Activated naive CD8-positive, alpha-beta T cell treated with anti-CD3 and anti-CD28 coated beads, Interleukin-2, amount 10 ng/mL, durations not matched to agents 7 days and 5 days (primary cell): Measurements from ENCODE around the gene EXOC3L1. TPM values are rescaled to one million over a fixed set of nuclear protein-coding genes. Genes with fewer than 3 reads are reported as not detected.

ENCODE experiments used
- ATAC-seq: fragments of 150-1000 bp; cut with Tn5 transposase; one replicate; pipeline ENCODE4 v1.10.0; 2021; ENCODE audit warnings: low read depth, moderate library complexity
- POLR2A ChIA-PET: fragments of 350-600 bp; sonication (Branson Sonifier 250); formaldehyde crosslinking; loops from one replicate; lab custom pipeline; 2021; ENCODE audit warnings: antibody characterized with exemption; lab: Charles Lee
- DNase-seq: peaks from one replicate; pipeline ENCODE4 v3.0.0; 2021
- H3K27ac Mint-ChIP-seq: one replicate; pipeline ENCODE4 v1.8.0; 2022; ENCODE audit warnings: mild to moderate bottlenecking, mixed read lengths
- H3K27me3 Mint-ChIP-seq: one replicate; pipeline ENCODE4 v1.8.0; 2022; ENCODE audit warnings: mild to moderate bottlenecking, moderate library complexity, mixed read lengths
- H3K36me3 Mint-ChIP-seq: one replicate; pipeline ENCODE4 v1.8.0; 2021; ENCODE audit warnings: mild to moderate bottlenecking, mixed read lengths
- H3K4me1 Mint-ChIP-seq: one replicate; pipeline ENCODE4 v1.8.0; 2021; ENCODE audit warnings: mixed read lengths
- H3K4me3 Mint-ChIP-seq: one replicate; pipeline ENCODE4 v1.8.0; 2022; ENCODE audit warnings: mild to moderate bottlenecking, moderate library complexity, mixed read lengths
- H3K9me3 Mint-ChIP-seq: one replicate; pipeline ENCODE4 v1.8.0; 2021; ENCODE audit warnings: mixed read lengths
- total RNA-seq, 2 experiments: library from RNA; stranded (reverse); gene quantifications; one replicate each; pipeline ENCODE4 v1.2.3, GENCODE V29; 2021

Gene EXOC3L1
- total RNA-seq = not detected

DNA sequence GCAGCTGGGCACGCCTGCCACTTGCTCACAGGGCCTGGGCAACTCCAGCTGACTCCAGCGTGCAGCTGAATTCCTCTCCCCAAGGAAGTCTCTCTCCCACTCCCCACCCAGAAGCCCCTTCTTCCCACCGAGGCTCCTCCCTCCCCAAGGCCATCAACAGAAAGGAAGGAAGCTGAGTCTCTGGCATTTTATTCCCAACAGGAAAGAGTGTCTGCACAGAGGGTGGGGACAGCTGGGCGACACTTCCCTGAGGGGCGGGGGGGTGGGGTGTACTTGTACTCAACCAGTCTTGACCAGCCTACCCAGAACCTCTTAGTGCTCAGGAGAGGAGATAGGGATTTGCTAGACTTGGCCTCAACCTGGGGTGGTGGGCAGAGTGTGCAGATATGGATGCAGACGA lies at the start of gene EXOC3L1:
Gene EXOC3L1 (minus strand): TSS at position 96 of the 400 bp plus-strand sequence. CDS start 460 bp downstream, outside the sequence.
- peaks cover 4% of the 10 kb centered on the region for H3K36me3 Mint-ChIP-seq
- no peaks in the 10 kb centered on the region for H3K9me3 Mint-ChIP-seq
- peaks cover 31% of the 10 kb centered on the region for H3K4me1 Mint-ChIP-seq
- H3K4me3 Mint-ChIP-seq = no peak within 1 kb of the TSS
- POLR2A ChIA-PET = interaction anchor here (0.6 kb wide), 1 partner anchor 177 kb away, joined by 3 read pairs; no protein-coding TSS in a partner anchor
- DNase-seq (no peak), ATAC-seq (no peak)
- no peak within 1 kb of the TSS for H3K27ac Mint-ChIP-seq
- H3K27me3 Mint-ChIP-seq = peaks cover 14% of the 10 kb centered on the region

- H3K4me3 Mint-ChIP-seq = no peak overlapping the region
- H3K27me3 Mint-ChIP-seq = no peaks in the 10 kb centered on the region
- POLR2A ChIA-PET = interaction anchor here (3.2 kb wide), 1 partner anchor 12 kb away, joined by 14 read pairs; the partner anchor contains the start of gene TMEM208
- ATAC-seq (no peak), DNase-seq (no peak)
- H3K36me3 Mint-ChIP-seq = peaks cover 23% of the 10 kb centered on the region
- H3K4me1 Mint-ChIP-seq = peaks cover 30% of the 10 kb centered on the region
- H3K9me3 Mint-ChIP-seq = no peaks in the 10 kb centered on the region
- H3K27ac Mint-ChIP-seq = no peak overlapping the region
These were observed 49.0 kb upstream of the EXOC3L1 start for GRCh38 chr16:67238806-67239470.

GRCh38 chr16:67238278-67238575 lies 48.3 kb upstream of the EXOC3L1 start:
- POLR2A ChIA-PET = interaction anchor here (3.2 kb wide), 1 partner anchor 11 kb away, joined by 14 read pairs; the partner anchor contains the start of gene TMEM208
- Mint-ChIP-seq H3K36me3 (peaks cover 25% of the 10 kb centered on the region), H3K9me3 (no peaks in the 10 kb centered on the region), H3K4me3 (no peak overlapping the region), H3K27me3 (no peaks in the 10 kb centered on the region), H3K4me1 (peaks cover 25% of the 10 kb centered on the region), H3K27ac (no peak overlapping the region)
- ATAC-seq (no peak), DNase-seq (no peak)

DNA sequence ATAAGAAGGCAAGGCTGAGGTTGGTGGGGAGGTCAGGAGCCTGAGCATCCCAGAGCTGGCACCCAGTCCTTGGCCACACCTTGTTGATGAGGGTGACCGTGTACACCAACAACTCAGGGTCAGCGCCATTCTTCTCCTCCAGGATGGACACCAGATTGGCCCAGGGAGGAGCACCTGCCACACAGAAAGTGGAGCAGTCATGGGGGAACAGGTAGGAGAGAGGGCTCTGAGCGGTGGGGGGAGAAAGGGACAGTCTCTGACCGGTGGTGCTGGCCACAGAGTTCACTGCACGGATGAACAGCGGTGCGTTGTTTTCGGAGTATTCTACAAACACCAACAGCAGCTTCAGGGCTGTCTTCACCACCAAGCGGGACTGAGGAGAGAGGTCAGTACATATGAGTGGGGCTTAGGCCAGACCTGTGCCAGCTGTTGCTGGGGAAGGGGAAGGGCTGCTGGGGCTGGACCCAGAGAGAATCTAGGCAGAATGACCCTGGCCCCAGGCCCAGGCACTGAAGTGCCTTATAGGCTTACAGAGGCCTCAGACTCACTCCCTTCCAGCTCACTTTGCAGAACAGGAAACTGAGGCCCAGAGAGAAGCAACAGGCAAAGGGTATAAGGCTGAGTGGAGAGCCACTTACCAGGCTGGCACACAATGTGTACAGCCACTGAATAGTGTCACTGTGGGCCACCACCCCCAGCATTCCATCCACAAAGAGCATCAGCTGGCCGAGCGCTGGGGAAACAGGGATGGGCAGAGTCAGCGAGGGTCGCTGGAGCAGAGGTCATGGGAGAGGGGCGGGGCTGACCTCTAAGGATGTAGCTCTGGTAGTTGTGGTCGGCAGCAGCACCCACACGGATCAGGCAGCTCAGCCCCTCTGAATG lies 47.7 kb upstream of the EXOC3L1 start:
- H3K36me3 Mint-ChIP-seq = peaks cover 24% of the 10 kb centered on the region
- no peak overlapping the region for H3K27ac Mint-ChIP-seq
- H3K27me3 Mint-ChIP-seq = no peaks in the 10 kb centered on the region
- DNase-seq (no peak), ATAC-seq (no peak)
- H3K4me3 Mint-ChIP-seq = no peak overlapping the region
- H3K4me1 Mint-ChIP-seq = peaks cover 24% of the 10 kb centered on the region
- H3K9me3 Mint-ChIP-seq = no peaks in the 10 kb centered on the region
- POLR2A ChIA-PET = interaction anchor here (1.2 to 3.2 kb wide), 2 partner anchors 11 to 28 kb away, joined by 3 to 14 read pairs; partner anchors contain the start of gene TMEM208

GRCh38 chr16:67236563-67237395 lies 46.8 kb upstream of the EXOC3L1 start:
- Mint-ChIP-seq H3K27ac (peak overlapping the region; percentile 44), H3K9me3 (no peaks in the 10 kb centered on the region), H3K27me3 (no peaks in the 10 kb centered on the region), H3K4me1 (peaks cover 20% of the 10 kb centered on the region), H3K4me3 (no peak overlapping the region), H3K36me3 (peaks cover 26% of the 10 kb centered on the region)
- DNase-seq = peak; percentile 83
- ATAC-seq = peak; percentile 72
- POLR2A ChIA-PET = interaction anchor here (0.6 to 3.6 kb wide), 4 partner anchors 8 to 27 kb away, joined by 3 to 17 read pairs (median 9); partner anchors contain the start of genes FHOD1 and TMEM208

DNA sequence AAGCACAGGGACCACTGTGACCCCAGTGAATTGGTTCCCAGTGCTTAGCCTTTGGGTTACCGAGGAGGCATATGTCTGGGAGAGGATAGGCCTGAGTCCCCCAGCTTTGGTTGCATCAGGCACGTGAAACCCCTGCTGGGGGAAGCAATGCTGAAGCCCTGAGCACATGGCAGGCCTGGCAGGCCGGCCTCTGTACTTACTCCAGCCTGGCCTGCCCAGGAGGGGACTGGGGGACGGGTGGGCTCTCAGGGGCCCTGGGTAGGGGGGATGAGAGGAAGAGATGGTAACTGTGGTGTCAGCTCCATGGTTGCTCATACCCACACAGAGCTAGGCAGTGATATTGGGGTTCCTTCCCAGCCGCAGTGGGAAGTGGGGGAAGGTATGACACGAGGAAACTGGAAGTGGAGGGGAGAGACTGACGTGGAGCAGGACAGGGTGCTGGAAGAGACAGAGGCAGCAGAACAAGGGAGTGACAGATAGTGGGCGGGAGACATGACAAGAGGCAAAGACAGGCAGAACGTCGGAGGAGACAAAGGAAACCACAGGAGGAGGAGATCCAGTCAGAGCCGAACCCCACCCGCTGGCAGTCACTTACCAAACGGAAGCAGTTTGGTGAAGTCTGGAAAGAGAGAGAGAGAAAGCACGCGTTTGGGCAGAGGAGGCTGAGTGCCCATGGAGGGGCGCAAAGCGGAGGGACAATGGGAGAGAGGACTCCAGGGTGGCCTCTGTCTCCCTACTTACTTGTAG lies 46.1 kb upstream of the EXOC3L1 start:
- DNase-seq (no peak), ATAC-seq (peak; percentile 12)
- POLR2A ChIA-PET = interaction anchor here (1.0 to 3.6 kb wide), 3 partner anchors 9 to 12 kb away, joined by 3 to 17 read pairs (median 3); partner anchors contain the start of genes FHOD1 and TMEM208

GRCh38 chr16:67234180-67234597 lies 44.3 kb upstream of the EXOC3L1 start:
- Mint-ChIP-seq H3K4me1 (peaks cover 12% of the 10 kb centered on the region), H3K36me3 (peaks cover 24% of the 10 kb centered on the region), H3K9me3 (no peaks in the 10 kb centered on the region), H3K27me3 (no peaks in the 10 kb centered on the region), H3K4me3 (no peak overlapping the region), H3K27ac (no peak overlapping the region)
- POLR2A ChIA-PET = interaction anchor here (1.1 to 3.6 kb wide), 2 partner anchors 10 to 13 kb away, joined by 3 to 17 read pairs; partner anchors contain the start of gene FHOD1
- ATAC-seq (no peak), DNase-seq (no peak)

More for the DNA sequence above, 46.1 kb upstream of the EXOC3L1 start:
- Mint-ChIP-seq H3K36me3 (peaks cover 24% of the 10 kb centered on the region), H3K27me3 (no peaks in the 10 kb centered on the region), H3K27ac (peak overlapping the region; percentile 44), H3K4me3 (no peak overlapping the region), H3K9me3 (no peaks in the 10 kb centered on the region), H3K4me1 (peaks cover 15% of the 10 kb centered on the region)

DNA sequence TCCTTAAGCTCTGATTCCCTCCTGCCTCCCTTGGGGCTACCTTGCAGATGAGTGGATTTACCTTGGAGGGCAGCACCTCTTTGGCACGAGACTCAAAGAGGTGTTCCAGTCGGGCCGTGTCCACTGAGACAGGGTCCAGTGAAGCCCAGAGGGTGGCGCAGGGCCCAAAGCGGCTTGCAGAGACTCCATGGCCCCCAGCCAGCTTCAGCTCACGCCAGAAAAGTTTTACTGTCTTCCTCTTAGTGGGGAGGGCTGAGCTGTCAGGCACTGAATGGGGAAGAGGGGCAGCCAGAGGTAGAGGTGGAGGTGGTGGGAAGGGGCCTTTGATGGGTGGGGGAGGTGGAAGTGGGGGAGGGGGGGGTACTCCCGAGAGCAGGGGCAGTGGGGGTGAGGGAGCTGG lies 43.7 kb upstream of the EXOC3L1 start:
- Mint-ChIP-seq H3K36me3 (peaks cover 24% of the 10 kb centered on the region), H3K9me3 (no peaks in the 10 kb centered on the region), H3K4me1 (peaks cover 12% of the 10 kb centered on the region), H3K4me3 (no peak overlapping the region), H3K27me3 (no peaks in the 10 kb centered on the region), H3K27ac (no peak overlapping the region)
- POLR2A ChIA-PET = interaction anchor here (1.1 to 3.6 kb wide), 2 partner anchors 11 to 14 kb away, joined by 3 to 17 read pairs; partner anchors contain the start of gene FHOD1
- DNase-seq (no peak), ATAC-seq (no peak)

DNA sequence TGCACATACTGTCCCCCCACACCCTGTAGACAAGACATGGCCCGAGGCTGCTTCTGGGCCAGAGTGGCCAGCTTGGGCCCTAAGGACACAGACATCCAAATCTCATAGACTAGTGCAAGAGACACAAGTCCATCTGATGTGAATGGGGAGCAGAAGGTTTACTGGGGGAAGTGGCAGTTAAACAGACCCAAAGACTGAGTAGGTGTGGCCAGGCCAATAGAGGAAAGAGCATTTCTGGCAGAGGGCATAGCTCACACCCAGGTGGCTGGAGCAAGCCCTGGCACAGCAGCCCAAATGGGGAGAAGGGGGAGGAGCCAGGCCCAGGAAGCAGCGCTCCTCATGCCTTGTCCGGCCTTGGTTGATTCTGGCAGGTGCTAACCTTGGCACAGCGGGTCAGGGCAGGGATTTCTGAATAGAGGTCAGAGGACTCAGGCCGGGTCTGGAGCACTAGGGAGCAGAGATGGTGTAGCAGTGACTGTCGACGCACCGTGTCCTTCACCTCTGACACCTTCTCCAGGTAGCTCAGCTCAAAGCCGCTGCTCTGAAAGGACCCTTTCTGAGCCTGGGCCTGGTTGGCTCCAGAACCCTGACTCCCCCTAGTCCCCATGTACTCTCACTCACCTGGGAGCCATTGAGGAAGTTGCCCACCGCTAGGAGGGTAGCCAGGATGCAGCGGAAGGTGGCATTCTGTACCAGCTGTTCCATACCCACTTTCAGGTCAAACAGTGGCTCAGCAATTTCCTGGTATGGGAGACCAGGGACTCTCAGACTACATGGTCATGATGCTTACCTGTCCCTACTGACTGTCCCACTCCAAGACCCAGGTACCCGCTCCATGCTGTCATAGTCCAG lies 41.1 kb upstream of the EXOC3L1 start:
- no peak for ATAC-seq
- H3K9me3 Mint-ChIP-seq = no peaks in the 10 kb centered on the region
- H3K27ac Mint-ChIP-seq = peak overlapping the region; percentile 14
- POLR2A ChIA-PET = interaction anchor here (10.3 kb wide), 1 partner anchor 15 kb away, joined by 130 read pairs; the partner anchor contains the start of genes FHOD1 and SLC9A5
- H3K4me1 Mint-ChIP-seq = peaks cover 12% of the 10 kb centered on the region
- DNase-seq = no peak
- peaks cover 12% of the 10 kb centered on the region for H3K36me3 Mint-ChIP-seq
- H3K27me3 Mint-ChIP-seq = no peaks in the 10 kb centered on the region
- no peak overlapping the region for H3K4me3 Mint-ChIP-seq

GRCh38 chr16:67229906-67230808 lies 40.2 kb upstream of the EXOC3L1 start:
- no peak for DNase-seq
- POLR2A ChIA-PET = interaction anchor here (10.3 kb wide), 1 partner anchor 16 kb away, joined by 130 read pairs; the partner anchor contains the start of genes FHOD1 and SLC9A5
- Mint-ChIP-seq H3K27me3 (no peaks in the 10 kb centered on the region), H3K4me1 (peaks cover 20% of the 10 kb centered on the region), H3K27ac (no peak overlapping the region), H3K4me3 (no peak overlapping the region), H3K9me3 (no peaks in the 10 kb centered on the region), H3K36me3 (peaks cover 11% of the 10 kb centered on the region)
- no peak for ATAC-seq
